Calu3 (cell line): Measurements from ENCODE around the gene MACROD1. TPM values are rescaled to one million over a fixed set of nuclear protein-coding genes. Genes with fewer than 3 reads are reported as not detected.

ENCODE experiments used
- BruUV-seq: library from RNA; stranded (reverse); fragments of 400-500 nt; replicated peaks from 2 replicates; lab custom pipeline; 2021; lab: Mats Ljungman, UMichigan
- CTCF ChIA-PET: fragments of 300-600 bp; sonication (Branson Sonifier 250); formaldehyde crosslinking; loops from one replicate; lab custom pipeline; 2022; ENCODE audit warnings: antibody characterized with exemption; lab: Charles Lee
- DNase-seq: peaks from one replicate; pipeline ENCODE4 v3.0.0; 2022
- H3K27ac Mint-ChIP-seq: one replicate; pipeline ENCODE4 v1.8.0; 2022; ENCODE audit warnings: mixed read lengths; ENCODE audit not compliant: unreplicated experiment
- H3K27me3 Mint-ChIP-seq: one replicate; pipeline ENCODE4 v1.8.0; 2022; ENCODE audit warnings: mixed read lengths; ENCODE audit not compliant: unreplicated experiment
- H3K36me3 Mint-ChIP-seq: one replicate; pipeline ENCODE4 v1.8.0; 2022; ENCODE audit warnings: mild to moderate bottlenecking, moderate library complexity, mixed read lengths; ENCODE audit not compliant: insufficient read depth, unreplicated experiment
- H3K4me1 Mint-ChIP-seq: one replicate; pipeline ENCODE4 v1.8.0; 2022; ENCODE audit warnings: mild to moderate bottlenecking, low read depth, mixed read lengths; ENCODE audit not compliant: unreplicated experiment
- H3K4me3 Mint-ChIP-seq: one replicate; pipeline ENCODE4 v1.8.0; 2022; ENCODE audit warnings: mild to moderate bottlenecking, low read depth, moderate library complexity, mixed read lengths; ENCODE audit not compliant: unreplicated experiment
- H3K9me3 Mint-ChIP-seq: one replicate; pipeline ENCODE4 v1.8.0; 2022; ENCODE audit warnings: low read depth, mixed read lengths; ENCODE audit not compliant: unreplicated experiment
- CTCF ChIP-seq: fragments of 200-600 bp; IDR thresholded peaks from one replicate; pipeline ENCODE4 v1.8.0; 2022; ENCODE audit warnings: antibody characterized with exemption; ENCODE audit not compliant: unreplicated experiment
- intact Hi-C: fragments of 100-400 bp; cut with micrococcal nuclease; formaldehyde crosslinking; loops from one replicate; pipeline ENCODE4 v1.10.0; 2022; ENCODE audit not compliant: unreplicated experiment
- total RNA-seq: library from RNA; stranded (reverse); gene quantifications from 2 replicates; pipeline ENCODE4 v1.2.3, GENCODE V29; 2022

The MACROD1 gene
- total RNA-seq, 1 experiment from 2014 or later, result 35.7 TPM

- DNase-seq, result no peak
- H3K9me3 Mint-ChIP-seq, result no peaks in the 10 kb centered on the region
- CTCF ChIA-PET, result no interaction called here
- intact Hi-C loops, result no loop called here
- H3K27me3 Mint-ChIP-seq, result no peaks in the 10 kb centered on the region
- no peaks in the 10 kb centered on the region for H3K36me3 Mint-ChIP-seq
- no TSS peak for BruUV-seq
- TF ChIP-seq CTCF, result no peak
- peak overlapping the region; percentile 36 for H3K27ac Mint-ChIP-seq
- H3K4me1 Mint-ChIP-seq, result peaks cover 36% of the 10 kb centered on the region
- H3K4me3 Mint-ChIP-seq, result no peak overlapping the region
These were observed 73.7 kb downstream of the MACROD1 start for GRCh38 chr11:64092111-64092760.

GRCh38 chr11:64090806-64091516, 75.0 kb downstream of the MACROD1 start:
- H3K4me3 Mint-ChIP-seq, result no peak overlapping the region
- CTCF ChIA-PET, result interaction anchor here (0.7 to 1.1 kb wide), 2 partner anchors 14 to 43 kb away, joined by 4 read pairs; no protein-coding TSS in a partner anchor

GRCh38 chr11:64089915-64090805, 75.8 kb downstream of the MACROD1 start:
- H3K4me1 Mint-ChIP-seq, result peaks cover 52% of the 10 kb centered on the region
- no peaks in the 10 kb centered on the region for H3K27me3 Mint-ChIP-seq
- intact Hi-C loops, result no loop called here
- no peak for DNase-seq
- CTCF ChIA-PET, result no interaction called here
- TF ChIP-seq CTCF, result no peak
- no peaks in the 10 kb centered on the region for H3K9me3 Mint-ChIP-seq
- H3K27ac Mint-ChIP-seq, result no peak overlapping the region
- H3K4me3 Mint-ChIP-seq, result no peak overlapping the region
- no TSS peak for BruUV-seq
- H3K36me3 Mint-ChIP-seq, result peaks cover 8% of the 10 kb centered on the region

More at GRCh38 chr11:64090806-64091516, 75.0 kb downstream of the MACROD1 start:
- H3K27me3 Mint-ChIP-seq, result no peaks in the 10 kb centered on the region
- peak overlapping the region; percentile 30 for H3K27ac Mint-ChIP-seq
- BruUV-seq, result no TSS peak
- peaks cover 4% of the 10 kb centered on the region for H3K36me3 Mint-ChIP-seq
- TF ChIP-seq CTCF, result no peak
- DNase-seq, result no peak
- no peaks in the 10 kb centered on the region for H3K9me3 Mint-ChIP-seq
- intact Hi-C loops, result no loop called here
- peaks cover 44% of the 10 kb centered on the region for H3K4me1 Mint-ChIP-seq

GRCh38 chr11:64089493-64089892, 76.4 kb downstream of the MACROD1 start:
- peaks cover 52% of the 10 kb centered on the region for H3K4me1 Mint-ChIP-seq
- CTCF ChIA-PET, result no interaction called here
- H3K4me3 Mint-ChIP-seq, result no peak overlapping the region
- TF ChIP-seq CTCF, result no peak
- H3K36me3 Mint-ChIP-seq, result peaks cover 9% of the 10 kb centered on the region
- no TSS peak for BruUV-seq
- no peaks in the 10 kb centered on the region for H3K9me3 Mint-ChIP-seq
- H3K27ac Mint-ChIP-seq, result no peak overlapping the region
- H3K27me3 Mint-ChIP-seq, result no peaks in the 10 kb centered on the region
- intact Hi-C loops, result no loop called here
- no peak for DNase-seq
